GM18505 (cell line): ENCODE data around the gene GRB10.
A peak's percentile ranks its signal among the peaks of the same experiment; 100 is the strongest.
"Not testable (repeated sequence)": the region's sequence is repeated elsewhere in the genome, so short reads cannot be mapped to it uniquely, and the experiment has no call there.

ENCODE experiments used
- ATAC-seq: cut with Tn5 transposase; IDR thresholded peaks from one replicate; pipeline ENCODE4 v1.9.1; 2021; ENCODE audit not compliant: unreplicated experiment
- POLR2A ChIP-seq: IDR thresholded peaks from 4 replicates; pipeline ENCODE4 v1.6.1; 2011; ENCODE audit warnings: borderline replicate concordance; ENCODE audit not compliant: insufficient read depth, insufficient read length; ENCODE audit errors: extremely low read depth

The GRB10 gene

DNA sequence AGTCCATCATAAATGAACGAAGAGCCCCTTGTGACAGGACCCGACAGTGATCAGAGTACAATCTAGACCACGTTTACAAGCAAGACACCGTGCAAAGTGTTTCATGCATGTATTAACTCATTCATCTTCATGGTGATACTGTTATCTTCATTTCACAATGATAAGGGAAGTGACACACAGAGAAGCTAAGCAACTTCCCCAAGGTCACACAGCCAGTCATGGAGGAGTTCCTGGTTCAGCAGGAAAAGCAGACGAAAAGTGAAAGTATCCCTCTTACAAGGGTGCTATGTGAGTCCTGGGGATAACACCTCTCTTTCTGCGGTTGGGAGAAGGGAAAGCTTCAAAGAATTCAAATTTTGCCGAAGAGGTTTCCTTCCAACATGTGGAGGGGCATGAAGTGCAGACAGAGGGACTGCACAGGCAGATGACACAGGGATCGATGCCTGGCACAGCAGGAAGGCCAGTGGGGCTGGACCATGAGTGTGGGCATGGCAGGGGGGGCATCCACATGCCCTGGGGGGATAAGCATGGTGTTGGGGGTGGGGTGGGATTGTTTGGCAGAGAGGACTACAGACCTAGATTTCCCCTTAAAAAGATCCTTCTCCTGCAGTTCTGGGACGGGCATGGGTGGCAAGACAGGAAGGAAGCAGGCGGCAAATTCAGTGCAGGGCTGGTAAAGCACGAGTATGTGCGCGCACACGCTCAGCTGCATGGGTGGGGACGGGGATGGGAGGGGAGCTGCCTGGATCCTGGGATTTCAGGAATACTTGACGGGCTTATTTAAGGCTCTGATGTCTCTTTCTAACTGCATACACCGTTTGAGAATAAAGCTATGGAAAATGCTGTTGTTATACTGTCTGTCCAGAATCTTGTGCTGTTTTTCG lies 184.0 kb downstream of the GRB10 start:
- no peak for ATAC-seq
- no peak for TF ChIP-seq POLR2A

DNA sequence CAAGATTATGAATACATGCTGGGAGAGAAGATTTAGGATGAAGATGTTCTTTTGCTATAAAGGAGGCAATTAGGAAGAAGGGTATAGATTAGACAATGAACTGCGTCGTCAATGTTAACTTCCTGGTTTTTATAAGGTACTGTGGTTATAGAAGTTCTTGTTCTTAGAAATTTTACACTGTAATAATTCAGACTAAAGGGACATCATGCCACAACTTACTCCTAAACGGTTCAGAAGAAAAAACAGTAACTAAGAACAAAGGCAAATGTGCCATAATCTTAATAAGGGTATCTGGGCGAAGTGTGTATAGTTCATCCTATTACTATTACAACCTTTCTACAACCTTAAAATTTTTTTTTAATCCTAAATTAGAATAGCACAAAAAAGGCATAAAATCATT lies 186.2 kb downstream of the GRB10 start:
- no peak for ATAC-seq
- no peak for TF ChIP-seq POLR2A

DNA sequence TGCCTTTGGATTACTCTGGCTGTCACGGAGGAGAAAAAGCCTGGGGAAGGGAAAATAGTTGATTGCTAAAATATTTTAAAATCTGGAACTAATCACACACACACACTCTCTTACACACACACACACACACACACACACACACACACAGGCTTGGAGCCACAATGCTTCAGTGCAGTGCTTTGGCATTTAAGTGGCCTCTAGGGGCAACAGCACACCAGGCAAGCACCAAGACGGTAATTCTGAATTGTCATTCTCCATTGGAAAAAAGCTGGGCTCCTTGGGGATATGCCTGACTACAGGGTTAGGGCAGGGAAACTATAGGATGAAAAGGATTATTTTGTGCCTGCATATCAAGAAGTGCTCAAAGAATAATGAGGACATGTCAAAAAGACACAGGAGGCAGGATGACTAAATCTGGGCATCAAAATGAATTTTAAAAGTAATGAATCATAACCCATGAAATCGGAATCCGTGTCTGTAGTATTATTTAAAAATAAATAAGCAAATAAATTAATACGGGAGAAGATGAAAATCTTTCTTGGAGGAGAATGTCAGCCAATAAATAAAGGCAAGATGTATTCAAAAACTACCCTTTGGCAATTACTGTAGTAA lies 187.1 kb downstream of the GRB10 start:
- TF ChIP-seq POLR2A, result no peak
- ATAC-seq, result peak; percentile 21

DNA sequence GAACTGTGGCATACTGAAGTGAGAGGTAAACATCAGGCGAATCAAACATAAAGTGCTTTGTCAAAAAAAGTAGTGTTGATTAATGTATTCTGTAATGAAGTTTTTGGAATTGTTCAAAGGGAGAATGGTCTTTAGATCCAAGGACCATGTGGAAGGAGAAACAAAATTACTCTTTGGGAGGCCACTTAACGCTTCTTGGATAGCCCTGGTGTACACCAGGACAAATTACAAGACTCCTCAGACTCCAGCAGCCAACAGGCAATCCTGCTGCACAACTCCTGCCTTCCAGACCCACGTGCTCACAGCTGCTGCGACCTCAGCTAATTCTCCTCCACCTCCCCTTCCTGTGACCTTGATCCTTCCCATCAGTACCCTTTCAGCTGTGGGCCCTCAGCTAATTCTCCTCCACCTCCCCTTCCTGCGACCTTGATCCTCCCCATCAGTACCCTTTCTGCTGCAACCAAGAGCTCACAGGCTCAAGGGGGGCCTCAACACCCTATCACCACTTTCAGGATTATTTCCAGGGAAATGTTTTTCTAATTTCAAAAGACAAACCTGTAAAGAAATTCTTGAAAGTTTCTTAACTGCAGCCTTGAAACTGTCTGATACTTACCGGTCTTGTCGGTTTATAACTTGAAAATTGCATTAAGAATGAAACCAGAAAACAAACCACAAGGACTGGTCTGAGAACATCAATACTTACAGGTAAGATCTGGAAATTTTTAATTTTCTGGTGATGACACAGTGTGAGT lies 187.8 kb downstream of the GRB10 start:
- TF ChIP-seq POLR2A, result no peak
- ATAC-seq, result peak; percentile 52

DNA sequence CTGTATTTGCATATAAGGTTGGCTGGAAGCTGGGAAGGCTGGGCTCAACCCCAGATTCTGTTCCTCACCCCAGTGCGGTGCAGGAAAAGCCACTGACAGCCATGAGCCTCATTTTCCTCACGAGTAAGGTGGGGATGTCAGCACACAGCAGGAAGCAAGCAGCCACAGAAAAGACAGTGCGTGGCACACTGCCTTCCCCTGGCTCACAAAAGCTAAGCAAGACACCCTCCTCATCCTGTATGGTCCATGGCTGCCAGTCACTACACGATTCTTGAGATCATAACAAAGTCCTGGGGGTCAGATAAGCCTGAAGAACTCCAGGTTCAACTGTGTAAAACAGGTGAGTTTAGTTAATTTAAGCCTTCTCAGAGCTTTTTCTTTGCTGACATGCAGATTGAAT lies 188.6 kb downstream of the GRB10 start:
- no peak for TF ChIP-seq POLR2A
- no peak for ATAC-seq

DNA sequence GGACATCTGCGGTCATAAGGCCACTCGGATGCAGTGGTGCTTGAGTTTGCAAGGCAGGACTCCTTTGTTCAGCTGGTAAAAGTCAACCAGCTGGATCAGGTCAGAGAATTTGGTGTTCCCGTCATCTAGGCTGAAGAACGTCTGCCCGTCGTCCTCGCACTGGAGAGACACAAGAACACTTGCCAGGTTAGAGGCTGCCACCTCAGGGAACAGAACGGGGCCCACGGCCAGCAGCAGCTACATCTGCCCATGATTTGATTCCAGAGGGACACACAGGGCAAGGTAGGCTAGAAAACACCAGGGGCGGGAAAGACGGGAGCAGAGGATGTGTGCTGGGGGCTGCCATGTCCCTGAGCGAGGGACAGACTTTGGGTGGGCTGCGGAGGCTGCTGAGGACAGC lies 189.8 kb downstream of the GRB10 start:
- TF ChIP-seq POLR2A, result no peak

DNA sequence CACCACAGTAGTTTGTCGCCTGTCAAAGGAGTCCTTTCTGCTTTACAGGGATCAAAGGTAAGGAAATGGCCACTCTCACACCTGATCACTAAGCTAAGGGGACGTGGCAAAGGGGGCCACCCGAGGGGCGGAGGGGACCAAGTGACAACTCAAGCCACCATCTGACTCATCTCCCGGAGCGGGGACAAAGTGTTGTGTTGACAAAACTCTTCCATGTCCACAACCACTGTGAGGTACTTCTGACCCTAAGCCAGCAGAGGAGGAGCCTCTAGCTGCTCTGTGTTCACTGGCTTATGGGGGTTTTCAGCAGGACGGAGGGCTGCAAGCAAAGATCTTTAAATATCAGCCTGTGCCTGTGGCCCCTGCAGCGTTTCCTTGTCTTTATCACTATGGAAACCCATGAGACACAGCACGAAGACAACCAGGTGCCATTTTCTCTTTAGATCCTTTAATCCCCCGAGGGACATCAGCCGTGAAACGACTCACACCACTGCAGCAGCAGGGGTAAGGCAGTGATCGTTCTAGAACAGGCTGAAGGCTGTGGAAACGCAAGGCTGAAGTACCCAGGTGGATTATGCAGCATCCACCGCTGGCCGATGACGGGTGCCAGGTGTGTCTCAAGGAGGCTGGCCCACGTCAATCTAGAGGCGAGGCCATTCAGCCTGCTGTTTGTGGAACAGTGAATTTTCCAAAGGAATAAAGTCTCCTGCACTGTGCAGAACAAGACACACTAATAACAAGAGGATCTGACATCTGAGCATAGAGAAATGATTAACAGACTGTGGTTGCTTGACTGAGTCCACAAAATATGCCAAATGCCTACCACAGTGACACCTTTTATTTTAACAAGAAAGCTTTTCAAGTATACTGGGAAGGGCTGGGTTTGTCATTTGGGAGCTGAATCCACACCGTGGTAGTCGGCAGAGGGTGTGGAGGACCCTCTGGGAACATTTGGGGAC lies 190.9 kb downstream of the GRB10 start:
- ATAC-seq, result peak; percentile 63
- no peak for TF ChIP-seq POLR2A

More for the DNA sequence above, 189.8 kb downstream of the GRB10 start:
- no peak for ATAC-seq

DNA sequence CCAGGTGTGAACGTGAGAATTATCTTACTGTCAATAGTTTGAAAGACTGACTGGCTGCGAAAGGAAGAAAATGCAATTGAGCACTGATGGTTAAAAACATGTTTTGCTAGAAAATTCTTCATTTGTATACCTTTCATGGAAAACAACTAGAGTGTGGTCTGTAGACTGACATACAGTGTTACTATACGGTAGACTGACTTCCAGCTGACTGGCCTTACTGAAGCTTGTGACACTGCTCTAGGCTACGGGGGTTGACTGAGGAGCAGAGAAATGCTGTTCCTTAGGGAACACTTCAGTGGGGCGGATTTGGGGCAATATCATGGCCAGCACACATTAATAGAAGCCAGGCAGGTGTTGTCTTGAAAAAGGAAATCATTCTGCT lies 191.6 kb downstream of the GRB10 start:
- no peak for ATAC-seq
- TF ChIP-seq POLR2A, result no peak

DNA sequence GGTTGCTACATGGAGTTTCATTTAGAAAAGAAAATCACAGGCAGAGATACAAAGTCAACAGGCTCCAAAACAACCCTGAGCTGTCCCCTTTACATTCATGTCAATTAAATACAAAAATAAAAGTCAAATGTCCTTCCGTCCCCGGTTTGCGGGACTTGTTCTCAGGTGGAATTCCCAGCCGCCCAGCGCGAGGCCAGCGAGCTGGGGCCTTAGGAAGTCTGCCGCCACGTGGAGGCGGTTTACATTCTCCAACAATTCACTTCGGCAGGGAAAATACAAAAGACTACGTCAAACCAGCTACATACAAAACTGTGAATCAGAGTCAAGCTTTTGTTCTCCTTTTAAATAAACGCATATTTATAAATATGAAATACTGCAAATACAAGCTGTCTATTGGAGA lies 192.2 kb downstream of the GRB10 start:
- TF ChIP-seq POLR2A, result no peak
- ATAC-seq, result no peak

DNA sequence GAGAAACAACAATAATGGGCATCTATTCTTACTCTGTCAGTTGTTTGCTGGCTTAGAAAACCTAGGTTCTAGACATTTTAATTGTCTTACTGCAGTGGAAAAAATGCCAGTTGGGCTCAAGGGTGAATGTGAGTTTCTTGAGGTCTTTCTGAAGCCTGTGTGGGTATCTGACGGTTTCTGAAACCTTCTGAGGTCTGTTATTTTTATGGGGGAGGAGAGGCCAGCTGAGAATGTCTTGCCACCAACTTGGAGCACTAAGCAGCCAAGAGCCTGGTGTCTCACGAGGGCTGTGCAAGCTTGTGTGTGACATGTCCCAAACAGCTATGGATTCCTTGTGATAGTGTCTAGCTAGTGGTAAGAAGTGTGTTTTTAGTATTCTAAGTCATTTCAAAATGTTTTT lies 193.3 kb downstream of the GRB10 start:
- no peak for ATAC-seq
- no peak for TF ChIP-seq POLR2A

DNA sequence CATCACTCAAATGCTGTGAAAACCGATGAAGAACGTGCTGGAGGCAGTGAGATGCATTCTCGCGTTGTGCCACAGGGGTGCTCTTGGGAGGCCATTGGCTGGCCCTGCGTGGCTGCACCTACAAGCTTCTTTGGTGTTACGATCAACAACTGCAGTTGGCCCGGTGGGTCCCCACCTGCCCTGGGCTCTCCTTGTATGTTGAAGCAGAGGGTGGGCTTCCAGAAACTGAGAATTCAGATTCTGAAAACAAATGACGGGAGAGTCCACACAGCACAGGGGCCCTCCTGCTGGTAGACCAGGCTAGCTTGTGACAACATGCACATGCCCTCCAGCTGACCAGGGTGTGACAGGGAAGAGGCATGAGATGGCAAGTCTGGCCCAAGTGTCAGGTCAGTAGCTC lies 193.8 kb downstream of the GRB10 start:
- TF ChIP-seq POLR2A, result no peak
- ATAC-seq, result no peak

DNA sequence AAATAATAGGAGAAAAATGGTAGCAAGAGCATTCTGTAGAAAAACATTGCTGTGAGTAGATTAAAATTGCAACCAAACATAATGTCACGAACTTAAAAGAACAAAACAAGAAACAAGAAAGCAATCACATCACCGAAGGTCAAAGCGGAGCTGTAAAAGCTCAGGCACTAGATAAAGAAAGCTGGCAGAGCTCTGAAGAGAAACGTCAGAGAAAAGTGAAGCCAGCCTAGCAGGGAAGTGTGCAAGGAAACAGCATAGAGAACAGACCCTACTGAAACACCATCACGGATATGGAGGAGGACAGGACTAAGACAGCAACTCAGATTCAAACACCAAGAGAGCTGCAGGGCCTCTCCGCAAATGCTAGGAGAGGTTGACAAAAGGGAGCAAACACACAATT lies 195.0 kb downstream of the GRB10 start:
- no peak for ATAC-seq
- TF ChIP-seq POLR2A, result no peak

DNA sequence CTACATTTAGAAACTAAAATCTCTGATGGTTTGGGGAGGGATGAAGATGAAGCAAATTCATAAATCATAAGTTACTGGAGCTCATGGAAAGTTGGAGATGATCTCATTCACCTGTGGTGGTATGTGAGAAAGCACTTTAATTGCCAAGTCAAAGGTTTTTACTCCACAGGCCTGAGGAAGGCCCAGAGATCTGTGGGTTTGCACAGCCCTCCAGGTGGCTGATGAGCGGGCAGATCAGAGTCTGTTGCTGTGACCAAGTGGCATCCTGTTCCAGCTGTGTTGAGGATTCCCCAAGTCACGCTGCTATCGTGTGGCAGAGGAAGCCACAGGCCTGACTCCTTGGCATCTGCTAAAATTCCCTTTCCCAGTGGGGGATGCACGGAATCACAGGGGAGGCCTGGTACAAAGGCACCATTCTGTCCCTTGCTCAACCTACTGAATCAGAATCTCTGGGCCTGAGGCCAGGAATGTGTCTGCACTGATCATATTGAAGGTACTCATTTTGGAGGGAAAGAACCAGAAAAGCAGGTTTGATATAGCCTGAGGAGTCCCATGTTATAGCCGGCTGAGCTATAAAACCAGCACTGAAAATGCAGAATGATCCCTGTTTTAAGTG lies 197.8 kb downstream of the GRB10 start:
- no peak for ATAC-seq
- no peak for TF ChIP-seq POLR2A

DNA sequence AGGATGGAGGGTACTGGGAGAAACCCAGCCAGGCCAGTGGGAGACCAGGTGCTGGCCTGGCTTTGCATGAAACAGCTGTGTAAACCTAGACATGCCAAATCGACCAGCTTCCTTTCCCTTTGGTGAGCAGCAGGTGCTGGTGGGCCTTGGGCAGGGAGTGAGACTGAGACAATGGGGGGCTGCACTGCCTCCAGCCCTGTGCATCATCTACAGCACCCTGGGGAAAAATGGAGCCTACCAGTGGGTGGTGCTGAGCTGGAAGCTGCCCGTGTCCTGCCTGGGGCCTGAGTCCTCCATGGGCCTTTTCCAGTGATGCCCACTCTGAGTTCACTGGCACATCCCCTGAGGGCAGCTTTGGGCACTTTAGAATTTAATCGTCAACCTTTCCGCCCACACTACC lies 198.3 kb downstream of the GRB10 start:
- no peak for TF ChIP-seq POLR2A

DNA sequence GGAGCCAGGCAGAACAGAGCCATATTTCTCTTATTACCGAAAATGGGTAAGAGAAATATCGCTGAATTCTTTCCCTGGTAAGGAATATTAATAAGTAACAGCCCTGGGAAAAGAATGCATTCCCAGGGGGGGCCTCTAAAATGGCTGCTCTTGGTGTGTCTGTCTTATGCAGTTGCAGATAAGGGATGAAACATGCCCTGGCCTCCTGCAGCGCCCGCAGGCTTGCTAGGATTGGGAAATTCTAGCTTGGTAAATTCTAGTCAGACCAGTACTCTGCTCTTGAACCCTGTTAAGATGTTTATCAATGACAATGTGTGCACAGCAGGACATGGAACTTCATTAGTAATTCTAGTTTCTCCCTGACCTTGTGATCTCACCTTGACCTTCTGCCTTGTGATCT lies 199.4 kb downstream of the GRB10 start:
- ATAC-seq, result not testable (repeated sequence)

More for the DNA sequence above, 198.3 kb downstream of the GRB10 start:
- no peak for ATAC-seq

DNA sequence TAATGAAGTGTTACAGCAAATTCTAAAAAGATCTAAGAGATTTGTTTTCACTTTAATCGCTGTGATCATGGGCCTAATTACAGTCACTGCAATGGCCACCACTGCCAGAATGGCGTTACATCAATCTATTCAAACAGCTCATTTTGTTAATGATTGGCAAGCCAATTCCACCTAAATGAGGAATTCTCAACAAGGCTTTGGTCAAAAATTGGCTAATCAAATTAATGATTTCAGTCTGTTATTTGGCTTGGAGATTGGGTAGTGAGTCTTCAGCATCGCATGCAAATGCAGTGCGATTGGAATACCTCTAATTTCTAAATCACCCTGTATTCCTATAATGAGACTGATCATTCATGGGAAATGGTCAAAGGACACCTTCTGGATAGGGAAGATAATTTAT lies 200.4 kb downstream of the GRB10 start:
- ATAC-seq, result not testable (repeated sequence)

DNA sequence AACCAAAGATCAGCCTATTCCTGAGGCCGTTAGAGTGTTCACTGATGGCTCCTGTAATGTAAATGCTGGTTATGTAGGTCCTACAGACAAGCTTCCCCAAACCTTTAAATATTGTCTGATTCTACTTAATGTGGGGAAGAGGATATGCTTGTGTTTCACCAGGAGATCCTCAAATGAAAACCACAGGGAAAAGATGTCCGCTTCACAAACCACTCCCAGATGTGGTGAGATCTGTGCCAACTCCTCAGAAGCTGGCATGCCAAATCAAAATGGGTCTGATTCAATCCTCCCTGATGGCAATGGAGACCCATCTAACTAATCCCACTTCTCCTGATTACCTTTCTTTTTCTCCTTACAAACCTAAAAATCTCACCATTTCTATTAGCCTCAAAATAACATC lies 202.0 kb downstream of the GRB10 start:
- ATAC-seq, result not testable (repeated sequence)
